Esophagus (tissue), 2 donors: ENCODE results near the gene ARHGEF11. TPM values are rescaled to one million over a fixed set of nuclear protein-coding genes. Genes with fewer than 3 reads are reported as not detected.

Experiments
- H3K27ac ChIP-seq, 2 donors: one replicate each; pipeline ENCODE4 v1.5.1; 2013; ENCODE audit warnings: low read depth in 2 of 2, mild to moderate bottlenecking in 2 of 2, inconsistent platforms in 1 of 2, low read length in 1 of 2, moderate library complexity in 1 of 2
- H3K27me3 ChIP-seq, 2 donors: one replicate each; pipeline ENCODE4 v1.6.1; 2013; ENCODE audit warnings: low read length in 2 of 2, control low read depth in 1 of 2, mild to moderate bottlenecking in 1 of 2; ENCODE audit not compliant: insufficient read depth in 2 of 2, control insufficient read depth in 1 of 2
- H3K36me3 ChIP-seq, 2 donors: one replicate each; pipeline ENCODE4 v1.6.1; 2013; ENCODE audit warnings: low read length in 1 of 2; ENCODE audit not compliant: control insufficient read depth in 2 of 2, insufficient read depth in 2 of 2
- H3K4me1 ChIP-seq, 2 donors: one replicate each; pipeline ENCODE4 v1.6.1; 2013; ENCODE audit warnings: low read length in 1 of 2; ENCODE audit not compliant: control insufficient read depth in 2 of 2, insufficient read depth in 2 of 2
- H3K4me3 ChIP-seq, 2 donors: one replicate each; pipeline ENCODE4 v1.5.1; 2013; ENCODE audit warnings: low read length in 2 of 2, mild to moderate bottlenecking in 2 of 2, low read depth in 1 of 2, moderate library complexity in 1 of 2
- H3K9me3 ChIP-seq, 2 donors: one replicate each; pipeline ENCODE4 v1.6.1; 2013; ENCODE audit warnings: mild to moderate bottlenecking in 2 of 2, low read depth in 1 of 2, low read length in 1 of 2, moderate library complexity in 1 of 2; ENCODE audit not compliant: control insufficient read depth in 2 of 2, insufficient read depth in 1 of 2
- WGBS, 2 donors: extraction: QIAGEN DNeasy Blood & Tissue Kit; methylation state at CpG; one replicate each; pipeline ENCODE4 v1.1.7; 2013; 5-methylcytosine and 5-hydroxymethylcytosine counted together
- polyA plus RNA-seq, 2 donors: library from polyadenylated mRNA; stranded (reverse); fragments of 200-250 nt; gene quantifications; one replicate each; pipeline ENCODE4 v1.2.3, GENCODE V29; 2013
- donor health status: healthy with polysubstance abuse.
- donor health status: Bipolar disorder and iron deficiency.

Gene ARHGEF11
- polyA plus RNA-seq, 2 donors: 6.5 to 11.2 TPM

GRCh38 chr1:156913809-156914387 is 131.6 kb downstream of the ARHGEF11 start:
- WGBS, 2 donors: 84 to 89% methylated on average over 13 of the region's 13 CpGs
- Histone ChIP-seq H3K4me1 (peaks cover 0 to under 1% of the 10 kb centered on the region in 2 donors), H3K36me3 (peaks cover 0 to 9% of the 10 kb centered on the region in 2 donors), H3K9me3 (no peaks in the 10 kb centered on the region), H3K27me3 (no peaks in the 10 kb centered on the region), H3K27ac (no peak overlapping the region), H3K4me3 (no peak overlapping the region)

- no peaks in the 10 kb centered on the region for H3K9me3 ChIP-seq
- peaks cover 0 to 5% of the 10 kb centered on the region in 2 donors for H3K4me1 ChIP-seq
- H3K27ac ChIP-seq: no peak overlapping the region
- H3K36me3 ChIP-seq: peaks cover 0 to 9% of the 10 kb centered on the region in 2 donors
- 64 to 77% methylated on average over 23 to 24 of the region's 24 CpGs for WGBS, 2 donors
- H3K4me3 ChIP-seq: no peak overlapping the region
- no peaks in the 10 kb centered on the region for H3K27me3 ChIP-seq
Observed at GRCh38 chr1:156912861-156913808, 132.4 kb downstream of the ARHGEF11 start.

- no peaks in the 10 kb centered on the region for H3K27me3 ChIP-seq
- H3K36me3 ChIP-seq: peaks cover 0 to 9% of the 10 kb centered on the region in 2 donors
- 58 to 81% methylated on average over 2 of the region's 2 CpGs for WGBS, 2 donors
- no peak overlapping the region for H3K4me3 ChIP-seq
- H3K4me1 ChIP-seq: peaks cover 0 to 10% of the 10 kb centered on the region in 2 donors
- no peaks in the 10 kb centered on the region for H3K9me3 ChIP-seq
- no peak overlapping the region for H3K27ac ChIP-seq
Observed at GRCh38 chr1:156912310-156912709, 133.2 kb downstream of the ARHGEF11 start.

GRCh38 chr1:156911577-156912298 is 133.8 kb downstream of the ARHGEF11 start:
- H3K27ac ChIP-seq: no peak overlapping the region
- H3K4me1 ChIP-seq: peaks cover 0 to 10% of the 10 kb centered on the region in 2 donors
- H3K27me3 ChIP-seq: no peaks in the 10 kb centered on the region
- peaks cover 0 to 9% of the 10 kb centered on the region in 2 donors for H3K36me3 ChIP-seq
- H3K4me3 ChIP-seq: no peak overlapping the region
- H3K9me3 ChIP-seq: no peaks in the 10 kb centered on the region
- WGBS, 2 donors: 69 to 76% methylated on average over 6 of the region's 6 CpGs

- Histone ChIP-seq H3K4me1 (peaks cover 0 to 10% of the 10 kb centered on the region in 2 donors), H3K27me3 (no peaks in the 10 kb centered on the region), H3K9me3 (no peaks in the 10 kb centered on the region), H3K27ac (no peak overlapping the region), H3K36me3 (peaks cover 0 to 9% of the 10 kb centered on the region in 2 donors), H3K4me3 (no peak overlapping the region)
- WGBS, 2 donors: 31 to 43% methylated on average over 18 of the region's 18 CpGs
Observed at GRCh38 chr1:156910309-156910782, 135.2 kb downstream of the ARHGEF11 start.

GRCh38 chr1:156909671-156910070 is 135.9 kb downstream of the ARHGEF11 start:
- Histone ChIP-seq H3K27me3 (no peaks in the 10 kb centered on the region), H3K27ac (no peak overlapping the region), H3K4me1 (peaks cover 0 to 10% of the 10 kb centered on the region in 2 donors), H3K9me3 (no peaks in the 10 kb centered on the region), H3K4me3 (no peak overlapping the region), H3K36me3 (peaks cover 0 to 5% of the 10 kb centered on the region in 2 donors)
- WGBS, 2 donors: 66 to 90% methylated on average over 5 of the region's 5 CpGs

- Histone ChIP-seq H3K4me1 (peaks cover 0 to 10% of the 10 kb centered on the region in 2 donors), H3K36me3 (peaks cover 0 to 2% of the 10 kb centered on the region in 2 donors), H3K4me3 (no peak overlapping the region), H3K27ac (no peak overlapping the region), H3K27me3 (no peaks in the 10 kb centered on the region), H3K9me3 (no peaks in the 10 kb centered on the region)
- 51 to 52% methylated on average over 10 of the region's 10 CpGs for WGBS, 2 donors
Observed at GRCh38 chr1:156908955-156909354, 136.6 kb downstream of the ARHGEF11 start.

- no peaks in the 10 kb centered on the region for H3K27me3 ChIP-seq
- WGBS, 2 donors: 51 to 57% methylated on average over 26 to 29 of the region's 29 CpGs
- H3K4me1 ChIP-seq: peaks cover 0 to 12% of the 10 kb centered on the region in 2 donors
- peaks cover 0 to 2% of the 10 kb centered on the region in 2 donors for H3K36me3 ChIP-seq
- H3K9me3 ChIP-seq: no peaks in the 10 kb centered on the region
- H3K4me3 ChIP-seq: no peak overlapping the region
- H3K27ac ChIP-seq: no peak overlapping the region
Observed at GRCh38 chr1:156908541-156908940, 137.0 kb downstream of the ARHGEF11 start.

GRCh38 chr1:156906206-156906906 is 139.2 kb downstream of the ARHGEF11 start:
- H3K4me1 ChIP-seq: peaks cover 0 to 16% of the 10 kb centered on the region in 2 donors
- H3K27ac ChIP-seq: no peak overlapping the region
- WGBS, 2 donors: 93 to 95% methylated on average over 15 to 16 of the region's 16 CpGs
- no peak overlapping the region for H3K4me3 ChIP-seq
- peaks cover 0 to 2% of the 10 kb centered on the region in 2 donors for H3K36me3 ChIP-seq
- no peaks in the 10 kb centered on the region for H3K27me3 ChIP-seq
- no peaks in the 10 kb centered on the region for H3K9me3 ChIP-seq
